ENCODE results near the gene TGM4.

The TGM4 gene

GRCh38 chr3:44883213-44883955 lies 9.0 kb downstream of the TGM4 start:
- DNase-seq = no peak

GRCh38 chr3:44883999-44884431 lies 9.6 kb downstream of the TGM4 start:
- no peak for DNase-seq

- DNase-seq = peak in 1 of 2 experiments; percentile 8
Measured at GRCh38 chr3:44885618-44886017, 11.2 kb downstream of the TGM4 start.

GRCh38 chr3:44886561-44886960 lies 12.2 kb downstream of the TGM4 start:
- peak; percentile 17 to 30 for DNase-seq

- DNase-seq = no peak
Measured at GRCh38 chr3:44887101-44887500, 12.7 kb downstream of the TGM4 start.

GRCh38 chr3:44890258-44890657 lies 15.8 kb downstream of the TGM4 start:
- no peak for DNase-seq

GRCh38 chr3:44890852-44891251 lies 16.4 kb downstream of the TGM4 start:
- DNase-seq = no peak

GRCh38 chr3:44892689-44893088 lies 18.3 kb downstream of the TGM4 start:
- DNase-seq = no peak

DNA sequence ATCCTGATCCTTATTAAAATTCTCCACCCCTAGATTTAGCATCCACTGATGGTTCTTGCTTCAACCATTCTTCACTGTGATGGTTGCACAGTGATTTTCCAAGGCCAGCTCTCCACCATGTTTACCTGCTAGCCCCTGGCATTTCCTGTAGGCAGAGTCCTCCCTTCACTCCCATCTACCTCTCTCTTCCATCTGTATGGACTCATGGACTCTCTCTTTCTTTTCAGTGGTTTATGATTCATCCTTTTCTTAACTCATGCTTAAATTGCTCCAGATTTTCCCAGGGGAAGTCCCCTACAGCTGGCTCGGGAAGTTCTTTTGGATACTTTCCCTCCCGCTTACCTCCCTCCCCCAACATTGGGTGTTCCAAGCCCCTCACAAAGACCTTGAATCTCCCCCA lies 18.7 kb downstream of the TGM4 start:
- no peak for DNase-seq

DNA sequence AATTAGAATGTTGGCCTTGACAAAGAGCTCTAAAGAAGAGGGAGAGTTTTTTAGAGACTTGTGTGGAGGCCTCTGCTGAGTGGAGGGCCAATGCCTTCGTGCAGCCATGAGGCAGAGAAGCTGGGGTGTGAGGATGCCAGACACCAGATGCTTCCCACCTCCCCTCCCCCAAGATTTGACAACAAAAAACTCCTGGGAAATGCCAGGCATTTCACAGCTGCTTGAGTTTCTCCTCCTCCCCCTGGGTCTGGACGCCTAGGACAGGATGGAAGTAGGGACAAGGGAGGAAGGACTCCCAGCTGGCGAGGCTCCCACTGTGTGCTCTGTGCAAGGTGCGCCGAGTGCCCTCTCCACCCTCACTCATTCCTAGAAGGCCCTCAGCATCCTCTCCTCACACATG lies 20.1 kb downstream of the TGM4 start:
- no peak for DNase-seq

- DNase-seq = no peak
Measured at GRCh38 chr3:44896440-44896839, 22.0 kb downstream of the TGM4 start.

GRCh38 chr3:44899683-44900367 lies 25.4 kb downstream of the TGM4 start:
- DNase-seq = no peak

- DNase-seq = no peak
Measured at GRCh38 chr3:44902628-44903027, 28.2 kb downstream of the TGM4 start.

DNA sequence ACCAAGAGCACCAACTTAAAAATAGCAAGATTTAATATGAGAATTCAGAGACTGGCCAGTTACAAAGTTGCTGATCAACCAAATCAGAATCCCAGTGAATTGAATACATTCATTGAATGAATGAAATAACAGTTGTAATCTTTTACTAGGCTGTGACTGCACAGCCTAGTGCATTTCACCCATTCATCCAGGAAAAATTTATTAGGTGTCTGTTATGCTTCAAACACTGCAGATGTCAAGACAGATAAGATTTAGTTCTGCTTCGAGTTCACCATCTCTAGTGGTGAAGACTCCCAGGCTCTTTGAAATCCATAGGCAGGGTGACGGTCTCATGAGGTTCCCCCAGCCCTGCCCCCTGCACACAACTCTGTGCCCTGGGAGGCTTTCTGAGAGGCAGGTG lies 28.9 kb downstream of the TGM4 start:
- no peak for DNase-seq

DNA sequence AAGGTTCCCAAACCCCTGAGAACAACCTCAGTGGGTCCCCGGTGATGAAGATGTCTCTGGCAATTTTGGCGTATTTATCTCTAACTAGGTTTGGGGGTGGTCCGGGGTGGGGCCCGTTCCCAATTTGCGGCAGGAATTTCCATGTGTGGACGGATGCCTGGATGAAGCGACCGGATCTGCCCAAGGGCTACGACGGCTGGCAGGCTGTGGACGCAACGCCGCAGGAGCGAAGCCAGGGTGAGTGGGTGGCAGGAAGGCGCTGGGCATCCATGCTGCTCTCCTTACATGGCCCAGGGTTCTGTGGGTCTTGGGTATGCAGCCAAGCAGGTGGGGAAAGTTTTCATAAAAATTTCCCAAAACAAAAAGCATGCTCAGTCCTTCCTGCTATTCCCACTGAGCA lies 29.3 kb downstream of the TGM4 start:
- DNase-seq = no peak

DNA sequence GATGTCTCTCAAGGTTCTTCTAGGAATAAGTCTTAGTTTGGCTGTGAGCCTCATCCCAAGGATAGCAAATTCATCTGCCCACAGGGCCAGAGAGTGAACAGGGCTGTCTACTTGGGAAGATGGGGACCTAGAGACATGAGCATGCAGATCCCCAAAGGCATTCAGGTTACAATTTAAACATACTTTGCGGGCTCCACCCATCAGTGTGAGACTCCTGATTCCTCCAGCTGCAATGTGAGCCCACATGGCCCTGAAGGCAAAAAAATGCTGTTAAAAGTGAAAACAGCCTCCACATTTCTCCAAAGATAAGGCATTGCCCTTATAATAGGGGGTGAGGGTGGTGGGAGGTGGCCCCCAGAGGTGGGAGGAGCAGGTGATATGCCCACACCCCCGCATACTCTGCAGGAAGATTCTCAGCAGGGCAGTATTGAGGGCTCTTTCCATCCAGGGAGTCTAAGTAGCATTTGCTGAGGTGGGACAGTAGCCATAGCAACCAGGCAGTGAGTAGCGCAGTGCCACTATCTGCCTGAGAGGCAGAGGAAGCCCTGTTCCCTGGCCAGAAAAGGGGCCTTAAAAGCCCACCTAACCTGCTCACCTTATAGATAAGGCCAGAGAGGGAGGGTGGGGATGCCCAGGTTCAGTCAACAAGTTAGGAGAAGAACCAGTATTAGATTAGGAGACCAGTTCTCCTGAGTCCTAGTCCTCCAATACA lies 31.2 kb downstream of the TGM4 start:
- DNase-seq = no peak

GRCh38 chr3:44906997-44907396 lies 32.6 kb downstream of the TGM4 start:
- DNase-seq = no peak

DNA sequence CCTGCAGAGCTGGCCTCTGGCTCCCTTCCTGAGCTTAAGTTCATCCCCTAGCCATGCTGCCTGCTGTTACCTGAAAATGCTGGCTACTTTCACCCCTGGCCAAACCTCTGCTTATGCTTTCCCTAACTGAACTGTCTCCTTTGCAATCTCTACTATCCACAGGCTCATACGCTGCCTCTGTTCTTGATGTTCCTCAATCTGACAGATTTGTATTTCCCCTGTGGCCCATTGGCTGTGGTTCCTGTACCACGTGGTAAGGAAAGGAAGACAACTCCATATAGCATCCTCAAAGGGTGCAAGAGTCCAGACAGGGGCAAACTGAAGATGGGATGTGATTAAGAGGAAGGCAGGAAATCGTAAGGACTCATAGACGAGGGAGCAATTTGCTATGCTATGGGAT lies 33.2 kb downstream of the TGM4 start:
- DNase-seq = no peak

DNA sequence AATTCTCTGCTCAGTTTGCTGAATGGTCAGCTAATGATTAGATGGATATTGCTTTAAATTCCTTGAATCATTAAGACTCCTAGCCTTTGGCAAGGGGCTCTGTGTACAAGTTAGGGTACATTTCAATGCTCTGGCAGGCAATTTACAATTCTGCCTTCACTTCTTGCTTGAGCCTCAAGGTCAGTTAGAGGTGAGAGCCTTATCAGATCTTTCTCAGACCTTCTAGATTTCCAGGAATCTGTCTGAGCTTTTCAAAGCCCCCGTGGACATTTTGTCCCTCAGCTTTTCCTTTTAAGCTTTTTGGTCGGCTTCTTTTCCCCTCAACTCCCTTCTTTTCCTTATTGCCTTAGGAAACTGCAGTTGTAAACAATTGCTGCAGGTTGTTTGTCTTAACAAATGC lies 34.7 kb downstream of the TGM4 start:
- no peak for DNase-seq

GRCh38 chr3:44910693-44911092 lies 36.3 kb downstream of the TGM4 start:
- no peak for DNase-seq

- DNase-seq = peak; percentile 61 to 82
Measured at GRCh38 chr3:44913868-44914468, 39.6 kb downstream of the TGM4 start.

DNA sequence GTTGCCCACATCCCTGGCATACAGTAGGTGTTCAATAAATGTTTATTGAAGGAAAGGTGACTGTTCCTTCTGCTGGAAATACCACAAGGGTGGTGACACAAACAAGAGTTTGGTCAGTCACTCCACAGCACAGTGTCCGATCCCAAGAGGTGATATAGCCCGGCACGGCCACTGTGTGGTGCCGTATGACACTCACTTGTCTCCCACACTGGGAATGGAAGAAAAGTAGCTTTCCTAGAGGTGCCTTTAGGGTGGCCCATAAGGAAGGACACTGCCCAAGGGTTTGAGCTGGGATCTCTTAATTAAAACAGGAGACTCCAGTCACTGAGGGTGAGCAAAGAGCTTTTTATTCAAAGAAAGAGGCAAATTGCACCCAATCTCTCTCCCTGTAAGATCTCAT lies 40.5 kb downstream of the TGM4 start:
- peak; percentile 5 to 8 for DNase-seq

DNA sequence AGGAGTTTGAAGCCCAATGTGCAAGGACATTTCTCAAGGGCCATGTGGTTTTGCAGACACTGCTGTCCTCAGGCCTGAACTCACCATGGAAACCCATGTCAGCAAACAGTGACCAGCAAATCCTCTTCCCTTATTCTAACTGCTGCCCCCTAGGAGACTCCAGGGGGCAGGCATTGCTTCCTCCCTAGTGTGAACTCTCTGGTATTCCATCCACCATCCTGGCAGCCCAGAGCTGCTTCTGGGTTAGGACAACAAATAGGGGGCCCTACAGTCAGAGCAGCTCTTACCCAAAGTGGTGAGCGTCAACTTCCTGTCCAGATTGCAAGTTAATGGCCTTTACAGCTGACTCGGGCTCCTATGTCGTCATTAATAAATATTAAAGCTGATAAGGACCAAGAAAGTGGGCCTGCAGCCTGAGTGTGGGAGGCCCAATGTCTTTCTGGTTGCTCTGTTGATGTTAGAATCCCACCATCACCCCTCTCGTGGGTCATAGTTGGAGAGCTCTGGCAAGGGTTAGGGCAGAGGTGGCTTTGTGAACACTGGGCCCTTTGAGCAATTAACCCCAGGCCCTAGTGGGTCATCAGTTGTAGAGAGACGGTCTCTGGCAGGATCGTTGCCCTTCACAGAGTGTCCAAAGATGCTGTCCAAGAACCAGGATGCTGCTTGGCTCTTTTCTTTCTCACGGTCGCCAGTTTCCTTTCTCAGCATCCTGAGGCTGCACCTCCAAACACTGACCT lies 41.5 kb downstream of the TGM4 start:
- DNase-seq = no peak
